GM18909 (cell line): ENCODE results near the gene RABEP2.
A peak's percentile ranks its signal among the peaks of the same experiment; 100 is the strongest.

Experiments
- ATAC-seq: cut with Tn5 transposase; IDR thresholded peaks from one replicate; pipeline ENCODE4 v1.9.1; 2021; ENCODE audit warnings: mild to moderate bottlenecking; ENCODE audit not compliant: unreplicated experiment, poor library complexity

RABEP2 gene

DNA sequence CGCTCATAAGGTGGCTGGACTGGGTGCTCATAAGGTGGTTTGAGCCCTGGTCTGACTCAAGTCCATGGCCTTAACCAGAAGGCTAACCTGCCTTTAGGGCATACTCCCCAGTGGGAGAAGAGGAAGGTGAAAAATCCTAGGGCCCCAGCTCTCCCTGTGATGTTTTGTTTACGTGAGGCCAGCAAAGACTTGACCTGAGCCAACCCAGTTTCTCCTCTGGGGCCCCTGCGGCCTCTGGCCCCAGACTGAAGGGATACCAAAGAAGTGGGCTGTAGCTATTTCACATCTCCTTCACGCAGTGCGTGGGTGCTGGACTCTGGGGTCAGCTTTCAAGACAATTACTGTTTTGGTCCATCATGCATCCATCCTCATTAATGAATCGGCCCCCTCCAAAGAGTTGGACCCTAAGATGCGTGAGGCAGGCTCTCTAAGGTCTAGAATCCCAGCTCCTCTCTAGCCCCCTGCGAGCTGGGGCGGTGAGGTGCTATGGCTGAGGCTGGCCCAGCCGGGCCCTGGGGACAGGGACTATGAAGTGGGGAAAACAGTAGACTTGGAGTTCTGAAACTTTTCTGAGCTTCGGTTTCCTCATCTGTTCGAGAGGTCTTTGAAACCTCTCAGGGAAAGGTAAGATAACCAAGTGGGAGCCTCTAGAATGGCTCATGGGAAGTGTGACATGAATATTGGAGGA is 59.9 kb downstream of the RABEP2 start:
- no peak for ATAC-seq

DNA sequence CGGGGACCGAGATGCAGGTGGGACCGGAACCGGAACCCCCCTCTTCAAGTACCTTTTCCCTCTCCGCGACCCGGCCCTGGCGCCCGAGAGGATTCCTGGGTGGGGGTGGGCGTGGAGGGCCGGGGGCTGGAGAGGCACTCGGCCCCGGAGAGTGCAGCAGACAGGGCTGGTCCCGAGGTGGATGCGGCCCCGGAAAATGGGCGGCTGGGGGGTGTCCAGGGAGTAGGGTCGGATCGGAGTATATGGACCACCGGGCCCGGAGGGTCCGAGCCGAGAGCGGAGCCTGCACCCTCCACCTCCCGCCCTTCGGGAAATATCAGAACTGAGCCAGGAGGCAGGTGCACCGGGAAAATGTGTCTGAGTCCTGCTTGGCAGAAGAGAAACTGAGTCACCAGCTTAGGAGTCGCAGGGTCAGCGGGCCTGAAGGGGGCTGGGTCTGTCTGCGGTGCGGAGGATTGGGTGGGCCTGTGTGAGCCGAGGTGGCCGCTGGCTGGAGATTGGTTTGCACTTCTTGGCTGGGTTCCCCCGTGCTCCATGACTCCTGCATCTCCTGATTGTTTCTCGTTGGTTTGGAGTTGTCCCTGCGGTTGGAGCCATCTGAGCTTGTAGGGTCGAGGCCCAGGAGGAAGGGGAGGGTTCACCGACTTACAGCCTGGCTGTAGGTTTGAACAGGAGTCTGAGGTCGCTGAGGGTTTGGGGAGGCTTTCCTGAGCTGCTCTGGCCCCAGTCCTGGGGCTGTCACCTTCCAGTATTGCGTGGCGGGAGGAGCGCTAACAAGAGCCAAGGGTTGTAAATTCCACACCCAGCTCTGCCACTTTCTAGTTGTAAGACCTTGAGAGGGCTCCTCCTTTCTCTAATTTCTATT is 60.9 kb downstream of the RABEP2 start:
- ATAC-seq: peak; percentile 1

DNA sequence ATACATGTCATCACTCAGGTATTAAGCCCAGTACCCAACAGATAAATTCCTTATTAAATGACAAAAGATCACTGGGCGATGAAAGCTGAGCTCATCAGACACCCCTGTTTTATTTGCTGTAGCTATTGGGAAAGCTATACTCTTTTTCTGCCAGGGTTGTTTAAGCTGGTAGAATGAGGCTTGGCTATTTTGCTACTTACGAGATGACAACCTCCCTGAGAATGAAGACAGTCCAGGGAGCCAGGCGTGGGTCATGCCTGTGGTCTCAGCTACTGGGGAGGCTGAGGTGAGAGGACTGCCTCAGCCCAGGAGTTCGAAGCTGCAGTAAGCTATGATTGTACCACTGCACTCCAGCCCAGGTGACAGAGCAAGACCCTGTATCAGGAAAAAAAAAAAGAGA is 65.7 kb downstream of the RABEP2 start:
- ATAC-seq: no peak

DNA sequence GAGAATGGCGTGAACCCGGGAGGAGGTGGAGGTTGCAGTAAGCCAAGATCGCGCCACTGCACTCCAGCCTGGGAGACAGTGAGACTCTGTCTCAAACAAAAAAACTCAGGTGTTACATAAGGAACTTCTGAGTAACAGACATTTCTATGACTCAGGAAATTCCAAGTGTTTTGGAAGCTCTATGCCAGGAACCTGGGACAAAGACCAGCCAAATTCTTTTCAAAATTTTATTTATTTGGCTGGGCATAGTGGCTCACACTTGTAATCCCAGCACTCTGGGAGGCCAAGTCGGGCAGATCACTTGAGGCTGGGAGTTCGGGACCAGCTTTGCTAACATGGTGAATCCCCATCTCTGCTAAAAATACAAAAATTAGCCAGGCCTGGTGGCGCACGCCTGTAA is 66.6 kb downstream of the RABEP2 start:
- no peak for ATAC-seq
